SK-MEL-5 (cell line): ENCODE measurements around the gene STRN. TPM values are rescaled to one million over a fixed set of nuclear protein-coding genes. Genes with fewer than 3 reads are reported as not detected.
A peak's percentile ranks its signal among the peaks of the same experiment; 100 is the strongest.
"Not testable (repeated sequence)": the region's sequence is repeated elsewhere in the genome, so short reads cannot be mapped to it uniquely, and the experiment has no call there.

Experiments
- DNase-seq: peaks from one replicate; pipeline ENCODE4 v3.0.0-alpha.2; 2016; ENCODE audit warnings: low read depth, low spot score
- in situ Hi-C: cut with HindIII; loops from 2 replicates; pipeline ENCODE4 v1.10.0; 2016; ENCODE audit warnings: low sequenced_read_pairs, high pct_unique_total_duplicates, low pct_unique_long_range_greater_than_20kb
- polyA plus RNA-seq, 2 experiments: library from polyadenylated mRNA; depleted of rRNA; stranded (reverse); fragments of >200 nt; gene quantifications; 2 replicates each; pipeline ENCODE4 v1.2.3, GENCODE V29; 2015
- total RNA-seq: library from RNA; depleted of rRNA; stranded (reverse); fragments of >200 nt; shearing (Covaris generic); gene quantifications from 2 replicates; pipeline ENCODE4 v1.2.3, GENCODE V29; 2014; rRNA removed

The STRN gene
- total RNA-seq, result 20.4 and 23.2 TPM in 2 replicates
- 13.1 and 18.1 TPM in 2 replicates for polyA plus RNA-seq (2015; cell fraction: cytosol; rRNA removed)
- polyA plus RNA-seq (2015; cell fraction: nucleus; rRNA removed), result 15.5 and 20.4 TPM in 2 replicates

- in situ Hi-C loops, result no loop called here
- DNase-seq, result peak; percentile 97
Measured at GRCh38 chr2:36966370-36967235, at the start of gene STRN. STRN (minus strand) TSS chr2:36966536; CDS start chr2:36966463, 73 bp downstream.

GRCh38 chr2:37013315-37013641 is 46.9 kb upstream of the STRN start:
- in situ Hi-C loops, result no loop called here

GRCh38 chr2:37011130-37011529 is 44.8 kb upstream of the STRN start:
- in situ Hi-C loops, result no loop called here
- no peak for DNase-seq

More at GRCh38 chr2:37013315-37013641, 46.9 kb upstream of the STRN start:
- no peak for DNase-seq

GRCh38 chr2:37005118-37005868 is 39.0 kb upstream of the STRN start:
- in situ Hi-C loops, result no loop called here
- DNase-seq, result peak; percentile 84

GRCh38 chr2:37000988-37001556 is 34.7 kb upstream of the STRN start:
- DNase-seq, result no peak
- in situ Hi-C loops, result no loop called here

GRCh38 chr2:37000318-37000717 is 34.0 kb upstream of the STRN start:
- DNase-seq, result no peak
- in situ Hi-C loops, result no loop called here

- in situ Hi-C loops, result not testable (repeated sequence)
Measured at GRCh38 chr2:36999416-36999815, 33.1 kb upstream of the STRN start.

GRCh38 chr2:36993841-36994620 is 27.7 kb upstream of the STRN start:
- DNase-seq, result no peak
- in situ Hi-C loops, result no loop called here

More at GRCh38 chr2:36999416-36999815, 33.1 kb upstream of the STRN start:
- DNase-seq, result not testable (repeated sequence)

GRCh38 chr2:36988008-36988407 is 21.7 kb upstream of the STRN start:
- DNase-seq, result no peak
- in situ Hi-C loops, result no loop called here

GRCh38 chr2:36982467-36982866 is 16.1 kb upstream of the STRN start:
- DNase-seq, result no peak
- in situ Hi-C loops, result no loop called here

- no peak for DNase-seq
- in situ Hi-C loops, result no loop called here
Measured at GRCh38 chr2:36981911-36982310, 15.6 kb upstream of the STRN start.

GRCh38 chr2:36979007-36979406 is 12.7 kb upstream of the STRN start:
- DNase-seq, in situ Hi-C loops: not testable (repeated sequence)

GRCh38 chr2:36976065-36976464 is 9.7 kb upstream of the STRN start:
- in situ Hi-C loops, result no loop called here
- no peak for DNase-seq

- no peak for DNase-seq
- in situ Hi-C loops, result no loop called here
Measured at GRCh38 chr2:36975306-36975705, 9.0 kb upstream of the STRN start.

GRCh38 chr2:36973320-36973719 is 7.0 kb upstream of the STRN start:
- no peak for DNase-seq
- in situ Hi-C loops, result no loop called here

GRCh38 chr2:36971990-36972389 is 5.7 kb upstream of the STRN start:
- in situ Hi-C loops, result no loop called here
- no peak for DNase-seq

GRCh38 chr2:36967236-36967876 is 1.0 kb upstream of the STRN start:
- no peak for DNase-seq
- in situ Hi-C loops, result no loop called here
